ENCODE data around the gene CEBPG. TPM values are rescaled to one million over a fixed set of nuclear protein-coding genes. Genes with fewer than 3 reads are reported as not detected.

Gene CEBPG
- total RNA-seq, 1 donor from 2014 or later, result 32.0 TPM

- ChIA-PET POLR2A (no interaction called here), CTCF (no interaction called here)
- no peak for TF ChIP-seq CTCF (IDR thresholded peaks at IDR 0.05)
- intact Hi-C loops (cut with micrococcal nuclease), result no loop called here
- no peaks in the 10 kb centered on the region for H3K9me3 Mint-ChIP-seq
- H3K4me3 Mint-ChIP-seq, result no peak overlapping the region
- ATAC-seq (ENCODE audit: low read depth), result no peak
- no peak for DNase-seq
- H3K27ac Mint-ChIP-seq, result no peak overlapping the region
- no peaks in the 10 kb centered on the region for H3K27me3 Mint-ChIP-seq
- H3K4me1 Mint-ChIP-seq, result no peaks in the 10 kb centered on the region
- peaks cover 3% of the 10 kb centered on the region for H3K36me3 Mint-ChIP-seq (ENCODE audit: low read depth)
Measured at GRCh38 chr19:33422369-33423180, 49.1 kb downstream of the CEBPG start.

GRCh38 chr19:33424181-33424580, 50.7 kb downstream of the CEBPG start:
- Mint-ChIP-seq H3K4me3 (no peak overlapping the region), H3K27me3 (no peaks in the 10 kb centered on the region)

GRCh38 chr19:33426621-33427361, 53.3 kb downstream of the CEBPG start:
- ATAC-seq (ENCODE audit: low read depth) (no peak), DNase-seq (no peak)
- Mint-ChIP-seq H3K27ac (no peak overlapping the region), H3K27me3 (peaks cover 2% of the 10 kb centered on the region), H3K9me3 (no peaks in the 10 kb centered on the region), H3K4me1 (no peaks in the 10 kb centered on the region), H3K36me3 (ENCODE audit: low read depth) (peaks cover 3% of the 10 kb centered on the region), H3K4me3 (no peak overlapping the region)
- CTCF ChIA-PET, result interaction anchor here (0.9 to 1.0 kb wide), 2 partner anchors 11 to 351 kb away, joined by 3 to 4 read pairs; no protein-coding TSS in a partner anchor
- TF ChIP-seq CTCF (IDR thresholded peaks at IDR 0.05), result no peak
- intact Hi-C loops (cut with micrococcal nuclease), result no loop called here
- POLR2A ChIA-PET, result no interaction called here

More at GRCh38 chr19:33424181-33424580, 50.7 kb downstream of the CEBPG start:
- DNase-seq (no peak), ATAC-seq (ENCODE audit: low read depth) (no peak)
- Mint-ChIP-seq H3K9me3 (no peaks in the 10 kb centered on the region), H3K4me1 (no peaks in the 10 kb centered on the region), H3K36me3 (ENCODE audit: low read depth) (peaks cover 3% of the 10 kb centered on the region), H3K27ac (no peak overlapping the region)
- intact Hi-C loops (cut with micrococcal nuclease), result no loop called here
- POLR2A ChIA-PET, result no interaction called here
- no peak for TF ChIP-seq CTCF (IDR thresholded peaks at IDR 0.05)
- CTCF ChIA-PET, result no interaction called here

- no peak for ATAC-seq (ENCODE audit: low read depth)
- Mint-ChIP-seq H3K27ac (no peak overlapping the region), H3K27me3 (peaks cover 2% of the 10 kb centered on the region), H3K4me3 (no peak overlapping the region), H3K9me3 (no peaks in the 10 kb centered on the region), H3K4me1 (no peaks in the 10 kb centered on the region), H3K36me3 (ENCODE audit: low read depth) (peaks cover 3% of the 10 kb centered on the region)
- CTCF ChIA-PET, result interaction anchor here (0.9 kb wide), 1 partner anchor 350 kb away, joined by 3 read pairs; no protein-coding TSS in a partner anchor
- intact Hi-C loops (cut with micrococcal nuclease), result no loop called here
- no peak for DNase-seq
- POLR2A ChIA-PET, result no interaction called here
- TF ChIP-seq CTCF (IDR thresholded peaks at IDR 0.05), result no peak
Measured at GRCh38 chr19:33427801-33428626, 54.5 kb downstream of the CEBPG start.

Data from activated B cell treated with CpG ODN at 0.5 μM for 24 hours (primary cell).